GM12878 (cell line): ENCODE measurements around the gene ACSL1. TPM values are rescaled to one million over a fixed set of nuclear protein-coding genes. Genes with fewer than 3 reads are reported as not detected.

Experiments
- CHD1 ChIP-seq: IDR thresholded peaks from 2 replicates; pipeline ENCODE4 v1.6.1; 2012; ENCODE audit warnings: low read depth, low read length, improper control_type of control experiment
- CHD2 ChIP-seq: IDR thresholded peaks from 2 replicates; pipeline ENCODE4 v1.6.1; 2011; ENCODE audit warnings: low read depth, low read length, improper control_type of control experiment, borderline replicate concordance
- CHD4 ChIP-seq: fragments of 200-600 bp; sonication (generic); IDR thresholded peaks from 2 replicates; pipeline ENCODE4 v1.6.1; 2016; ENCODE audit warnings: mild to moderate bottlenecking
- DPF2 ChIP-seq: fragments of 450-650 bp; IDR thresholded peaks from 2 replicates; pipeline ENCODE4 v1.6.1; 2017; ENCODE audit warnings: mild to moderate bottlenecking
- FOXM1 ChIP-seq: IDR thresholded peaks from 2 replicates; pipeline ENCODE4 v1.6.1; 2012; ENCODE audit warnings: low read depth, mild to moderate bottlenecking, inconsistent platforms, low read length, moderate library complexity
- GATAD2B ChIP-seq: fragments of 450-650 bp; conservative IDR thresholded peaks from 2 replicates; pipeline ENCODE4 v1.6.1; 2017; ENCODE audit warnings: low read depth, mild to moderate bottlenecking, moderate library complexity
- HDGF ChIP-seq: fragments of 450-650 bp; IDR thresholded peaks from 2 replicates; pipeline ENCODE4 v1.6.1; 2016; ENCODE audit warnings: antibody characterized with exemption
- LARP7 ChIP-seq: fragments of 450-650 bp; IDR thresholded peaks from 2 replicates; pipeline ENCODE4 v1.6.1; 2017; ENCODE audit warnings: mild to moderate bottlenecking
- MTA3 ChIP-seq: IDR thresholded peaks from 2 replicates; pipeline ENCODE4 v1.6.1; 2012; ENCODE audit warnings: low read length, inconsistent platforms, borderline replicate concordance
- MXI1 ChIP-seq: fragments of 150-350 bp; IDR thresholded peaks from 2 replicates; pipeline ENCODE4 v1.6.1; 2011; ENCODE audit warnings: low read depth, mild to moderate bottlenecking, inconsistent platforms, low read length, improper control_type of control experiment
- NFIC ChIP-seq: IDR thresholded peaks from 2 replicates; pipeline ENCODE4 v1.6.1; 2012; ENCODE audit warnings: low read depth, mild to moderate bottlenecking, inconsistent platforms, low read length, moderate library complexity
- NFYA ChIP-seq: IDR thresholded peaks from 2 replicates; pipeline ENCODE4 v1.6.1; 2011; ENCODE audit warnings: low read depth, mild to moderate bottlenecking, low read length, improper control_type of control experiment, borderline replicate concordance
- NR2C1 ChIP-seq: fragments of 450-650 bp; IDR thresholded peaks from 2 replicates; pipeline ENCODE4 v1.6.1; 2017; ENCODE audit warnings: antibody characterized with exemption, mild to moderate bottlenecking, moderate library complexity
- POLR2A ChIP-seq: IDR thresholded peaks from 2 replicates; pipeline ENCODE4 v1.6.1; 2011; ENCODE audit warnings: low read depth, mild to moderate bottlenecking, low read length
- RAD51 ChIP-seq: fragments of 450-650 bp; IDR thresholded peaks from 2 replicates; pipeline ENCODE4 v1.6.1; 2016; ENCODE audit warnings: moderate library complexity, mild to moderate bottlenecking, inconsistent platforms
- SMAD5 ChIP-seq: IDR thresholded peaks from 2 replicates; pipeline ENCODE4 v1.6.1; 2016; ENCODE audit warnings: antibody characterized with exemption, low read depth
- SREBF1 ChIP-seq: IDR thresholded peaks from 2 replicates; pipeline ENCODE4 v1.6.1; 2012; ENCODE audit warnings: mild to moderate bottlenecking, low read length
- SUZ12 ChIP-seq: fragments of 200-600 bp; sonication (generic); IDR thresholded peaks from one replicate; pipeline ENCODE4 v1.6.1; 2018; ENCODE audit warnings: antibody characterized with exemption, mild to moderate bottlenecking; ENCODE audit not compliant: unreplicated experiment
- polyA plus RNA-seq, 11 experiments: library from polyadenylated mRNA; depleted of rRNA in 4 of 11; unstranded in 6 of 11; stranded (reverse) in 5 of 11; fragments of >200 nt; fragmentation: Nextera tagmentation in 4 of 11; fragmentation: Illumina TruSeq in 1 of 11; extraction: Ambion mirVana in 4 of 11; extraction: Trizol in 1 of 11; gene quantifications; 1 replicate in 1 of 11; 2 replicates in 10 of 11; pipeline versions ENCODE4 v1.2.1 to v1.2.3, GENCODE V29; 2011 to 2016; ENCODE audit warnings: inconsistent platforms in 2 of 11, missing spikeins in 2 of 11, low read depth in 1 of 11
- total RNA-seq, 4 experiments: library from RNA; depleted of rRNA in 3 of 4; stranded (reverse); fragments of >200 nt in 3 of 4; fragmentation: Illumina TruSeq in 1 of 4; extraction: Trizol in 1 of 4; gene quantifications; 2 replicates each; pipeline versions ENCODE4 v1.2.1 to v1.2.3, GENCODE V29; 2013 to 2021
- TF ChIP-seq, protein P1 (sequence below): fragments of 450-650 bp; formaldehyde crosslinking; IDR thresholded peaks from 2 replicates; pipeline ENCODE4 v1.5.0; 2022; ENCODE audit warnings: mild to moderate bottlenecking, missing genetic modification characterization
- TF ChIP-seq, protein P2 (sequence below): fragments of 450-650 bp; conservative IDR thresholded peaks from 2 replicates; pipeline ENCODE4 v1.6.1; 2017; ENCODE audit warnings: mild to moderate bottlenecking, moderate library complexity
- TF ChIP-seq, protein P3 (sequence below): fragments of 450-650 bp; formaldehyde crosslinking; IDR thresholded peaks from 2 replicates; pipeline ENCODE4 v1.4.0; 2022; ENCODE audit warnings: mild to moderate bottlenecking, moderate library complexity

ACSL1 gene
- total and polyA plus RNA-seq, 10 of the 15 experiments (the other 5 are each of a cell fraction or from before 2014, with no cell fraction given) = 30.7 to 68.1 (median 58.7) TPM

DNA sequence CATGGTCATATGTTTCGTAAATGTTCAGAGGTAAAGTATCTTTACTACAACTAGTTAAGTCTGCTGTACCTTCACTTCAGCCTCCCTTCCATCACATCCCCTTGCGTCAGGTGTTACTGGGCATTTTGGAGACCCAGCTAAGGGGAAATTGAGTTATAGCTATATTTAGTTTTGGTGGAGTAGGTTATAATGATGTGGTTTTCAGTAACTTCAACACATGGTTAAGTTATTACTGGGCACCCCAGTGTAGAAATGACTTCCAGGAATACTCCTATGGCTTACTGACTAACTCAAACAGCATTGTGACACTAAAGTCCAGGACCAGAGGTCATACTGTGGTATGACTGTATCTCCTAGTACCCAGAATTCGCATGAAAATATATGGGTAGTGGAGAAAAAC lies 23.4 kb upstream of the ACSL1 start (continued):
- TF ChIP-seq, protein P1, sequence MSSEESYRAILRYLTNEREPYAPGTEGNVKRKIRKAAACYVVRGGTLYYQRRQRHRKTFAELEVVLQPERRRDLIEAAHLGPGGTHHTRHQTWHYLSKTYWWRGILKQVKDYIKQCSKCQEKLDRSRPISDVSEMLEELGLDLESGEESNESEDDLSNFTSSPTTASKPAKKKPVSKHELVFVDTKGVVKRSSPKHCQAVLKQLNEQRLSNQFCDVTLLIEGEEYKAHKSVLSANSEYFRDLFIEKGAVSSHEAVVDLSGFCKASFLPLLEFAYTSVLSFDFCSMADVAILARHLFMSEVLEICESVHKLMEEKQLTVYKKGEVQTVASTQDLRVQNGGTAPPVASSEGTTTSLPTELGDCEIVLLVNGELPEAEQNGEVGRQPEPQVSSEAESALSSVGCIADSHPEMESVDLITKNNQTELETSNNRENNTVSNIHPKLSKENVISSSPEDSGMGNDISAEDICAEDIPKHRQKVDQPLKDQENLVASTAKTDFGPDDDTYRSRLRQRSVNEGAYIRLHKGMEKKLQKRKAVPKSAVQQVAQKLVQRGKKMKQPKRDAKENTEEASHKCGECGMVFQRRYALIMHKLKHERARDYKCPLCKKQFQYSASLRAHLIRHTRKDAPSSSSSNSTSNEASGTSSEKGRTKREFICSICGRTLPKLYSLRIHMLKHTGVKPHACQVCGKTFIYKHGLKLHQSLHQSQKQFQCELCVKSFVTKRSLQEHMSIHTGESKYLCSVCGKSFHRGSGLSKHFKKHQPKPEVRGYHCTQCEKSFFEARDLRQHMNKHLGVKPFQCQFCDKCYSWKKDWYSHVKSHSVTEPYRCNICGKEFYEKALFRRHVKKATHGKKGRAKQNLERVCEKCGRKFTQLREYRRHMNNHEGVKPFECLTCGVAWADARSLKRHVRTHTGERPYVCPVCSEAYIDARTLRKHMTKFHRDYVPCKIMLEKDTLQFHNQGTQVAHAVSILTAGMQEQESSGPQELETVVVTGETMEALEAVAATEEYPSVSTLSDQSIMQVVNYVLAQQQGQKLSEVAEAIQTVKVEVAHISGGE (CRISPR knock-in tag) = no peak
- TF ChIP-seq SMAD5 (no peak), NR2C1 (no peak), MXI1 (no peak), CHD4 (no peak), NFIC (peak; percentile 58; the same call in 1 of the 2 replicates), LARP7 (0 out of 2 replicates have a peak, but pooled peaks have one; percentile 36), DPF2 (peak; percentile 73), CHD1 (no peak), HDGF (no peak), SUZ12 (no peak), CHD2 (no peak), POLR2A (no peak), FOXM1 (peak; percentile 52; the same call in 1 of the 2 replicates), NFYA (no peak), GATAD2B (0 out of 2 replicates have a peak, but pooled peaks have one; percentile 27), RAD51 (no peak), MTA3 (no peak), SREBF1 (no peak)
- TF ChIP-seq, protein P2, sequence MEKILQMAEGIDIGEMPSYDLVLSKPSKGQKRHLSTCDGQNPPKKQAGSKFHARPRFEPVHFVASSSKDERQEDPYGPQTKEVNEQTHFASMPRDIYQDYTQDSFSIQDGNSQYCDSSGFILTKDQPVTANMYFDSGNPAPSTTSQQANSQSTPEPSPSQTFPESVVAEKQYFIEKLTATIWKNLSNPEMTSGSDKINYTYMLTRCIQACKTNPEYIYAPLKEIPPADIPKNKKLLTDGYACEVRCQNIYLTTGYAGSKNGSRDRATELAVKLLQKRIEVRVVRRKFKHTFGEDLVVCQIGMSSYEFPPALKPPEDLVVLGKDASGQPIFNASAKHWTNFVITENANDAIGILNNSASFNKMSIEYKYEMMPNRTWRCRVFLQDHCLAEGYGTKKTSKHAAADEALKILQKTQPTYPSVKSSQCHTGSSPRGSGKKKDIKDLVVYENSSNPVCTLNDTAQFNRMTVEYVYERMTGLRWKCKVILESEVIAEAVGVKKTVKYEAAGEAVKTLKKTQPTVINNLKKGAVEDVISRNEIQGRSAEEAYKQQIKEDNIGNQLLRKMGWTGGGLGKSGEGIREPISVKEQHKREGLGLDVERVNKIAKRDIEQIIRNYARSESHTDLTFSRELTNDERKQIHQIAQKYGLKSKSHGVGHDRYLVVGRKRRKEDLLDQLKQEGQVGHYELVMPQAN = no peak
- TF ChIP-seq, protein P3, sequence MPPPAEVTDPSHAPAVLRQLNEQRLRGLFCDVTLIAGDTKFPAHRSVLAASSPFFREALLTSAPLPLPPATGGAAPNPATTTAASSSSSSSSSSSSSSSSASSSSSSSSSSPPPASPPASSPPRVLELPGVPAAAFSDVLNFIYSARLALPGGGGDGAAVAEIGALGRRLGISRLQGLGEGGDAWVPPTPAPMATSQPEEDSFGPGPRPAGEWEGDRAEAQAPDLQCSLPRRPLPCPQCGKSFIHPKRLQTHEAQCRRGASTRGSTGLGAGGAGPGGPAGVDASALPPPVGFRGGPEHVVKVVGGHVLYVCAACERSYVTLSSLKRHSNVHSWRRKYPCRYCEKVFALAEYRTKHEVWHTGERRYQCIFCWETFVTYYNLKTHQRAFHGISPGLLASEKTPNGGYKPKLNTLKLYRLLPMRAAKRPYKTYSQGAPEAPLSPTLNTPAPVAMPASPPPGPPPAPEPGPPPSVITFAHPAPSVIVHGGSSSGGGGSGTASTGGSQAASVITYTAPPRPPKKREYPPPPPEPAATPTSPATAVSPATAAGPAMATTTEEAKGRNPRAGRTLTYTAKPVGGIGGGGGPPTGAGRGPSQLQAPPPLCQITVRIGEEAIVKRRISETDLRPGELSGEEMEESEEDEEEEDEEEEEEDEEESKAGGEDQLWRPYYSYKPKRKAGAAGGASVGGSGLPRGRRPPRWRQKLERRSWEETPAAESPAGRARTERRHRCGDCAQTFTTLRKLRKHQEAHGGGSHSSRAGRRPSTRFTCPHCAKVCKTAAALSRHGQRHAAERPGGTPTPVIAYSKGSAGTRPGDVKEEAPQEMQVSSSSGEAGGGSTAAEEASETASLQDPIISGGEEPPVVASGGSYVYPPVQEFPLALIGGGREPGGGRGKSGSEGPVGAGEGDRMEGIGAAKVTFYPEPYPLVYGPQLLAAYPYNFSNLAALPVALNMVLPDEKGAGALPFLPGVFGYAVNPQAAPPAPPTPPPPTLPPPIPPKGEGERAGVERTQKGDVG = no peak
